Neutrophil (primary cell): ENCODE results near the gene ASB18.

ENCODE experiments used
- H3K27ac ChIP-seq: fragments of 200-600 bp; sonication (generic); 2 replicates; pipeline ENCODE4 v1.5.1; 2016; ENCODE audit warnings: mild to moderate bottlenecking, moderate library complexity
- H3K27me3 ChIP-seq: fragments of 200-600 bp; sonication (generic); 2 replicates; pipeline ENCODE4 v1.6.0; 2016; ENCODE audit warnings: mild to moderate bottlenecking
- H3K36me3 ChIP-seq: fragments of 200-600 bp; sonication (generic); 2 replicates; pipeline ENCODE4 v1.5.1; 2017
- H3K4me1 ChIP-seq, 2 experiments: fragments of 200-600 bp in 1 of 2; sonication (generic) in 1 of 2; 1 replicate in 1 of 2; 2 replicates in 1 of 2; pipeline versions ENCODE4 v1.5.1 to v1.6.1; 2013 to 2016; ENCODE audit warnings: low read depth in 1 of 2, low read length in 1 of 2, mild to moderate bottlenecking in 1 of 2, moderate library complexity in 1 of 2; ENCODE audit not compliant: control insufficient read depth in 1 of 2, insufficient read depth in 1 of 2
- H3K4me3 ChIP-seq, 2 experiments: fragments of 200-600 bp in 1 of 2; sonication (generic) in 1 of 2; 1 replicate in 1 of 2; 2 replicates in 1 of 2; pipeline ENCODE4 v1.5.1; 2013 to 2016; ENCODE audit warnings: low read depth in 1 of 2, low read length in 1 of 2, mild to moderate bottlenecking in 1 of 2, moderate library complexity in 1 of 2
- H3K9me3 ChIP-seq: fragments of 200-600 bp; sonication (generic); 2 replicates; pipeline ENCODE4 v1.5.1; 2016
- TF ChIP-seq, protein P1 (sequence below): fragments of 200-600 bp; sonication (generic); IDR thresholded peaks from 2 replicates; pipeline ENCODE4 v1.5.1; 2016; ENCODE audit warnings: antibody characterized with exemption

The ASB18 gene

GRCh38 chr2:236298924-236299475 lies 34.8 kb upstream of the ASB18 start:
- Histone ChIP-seq H3K4me1 (no peaks in the 10 kb centered on the region), H3K4me3 (no peak overlapping the region), H3K27me3 (no peaks in the 10 kb centered on the region), H3K27ac (no peak overlapping the region), H3K9me3 (no peaks in the 10 kb centered on the region), H3K36me3 (no peaks in the 10 kb centered on the region)
- TF ChIP-seq, protein P1, sequence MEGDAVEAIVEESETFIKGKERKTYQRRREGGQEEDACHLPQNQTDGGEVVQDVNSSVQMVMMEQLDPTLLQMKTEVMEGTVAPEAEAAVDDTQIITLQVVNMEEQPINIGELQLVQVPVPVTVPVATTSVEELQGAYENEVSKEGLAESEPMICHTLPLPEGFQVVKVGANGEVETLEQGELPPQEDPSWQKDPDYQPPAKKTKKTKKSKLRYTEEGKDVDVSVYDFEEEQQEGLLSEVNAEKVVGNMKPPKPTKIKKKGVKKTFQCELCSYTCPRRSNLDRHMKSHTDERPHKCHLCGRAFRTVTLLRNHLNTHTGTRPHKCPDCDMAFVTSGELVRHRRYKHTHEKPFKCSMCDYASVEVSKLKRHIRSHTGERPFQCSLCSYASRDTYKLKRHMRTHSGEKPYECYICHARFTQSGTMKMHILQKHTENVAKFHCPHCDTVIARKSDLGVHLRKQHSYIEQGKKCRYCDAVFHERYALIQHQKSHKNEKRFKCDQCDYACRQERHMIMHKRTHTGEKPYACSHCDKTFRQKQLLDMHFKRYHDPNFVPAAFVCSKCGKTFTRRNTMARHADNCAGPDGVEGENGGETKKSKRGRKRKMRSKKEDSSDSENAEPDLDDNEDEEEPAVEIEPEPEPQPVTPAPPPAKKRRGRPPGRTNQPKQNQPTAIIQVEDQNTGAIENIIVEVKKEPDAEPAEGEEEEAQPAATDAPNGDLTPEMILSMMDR = no peak

DNA sequence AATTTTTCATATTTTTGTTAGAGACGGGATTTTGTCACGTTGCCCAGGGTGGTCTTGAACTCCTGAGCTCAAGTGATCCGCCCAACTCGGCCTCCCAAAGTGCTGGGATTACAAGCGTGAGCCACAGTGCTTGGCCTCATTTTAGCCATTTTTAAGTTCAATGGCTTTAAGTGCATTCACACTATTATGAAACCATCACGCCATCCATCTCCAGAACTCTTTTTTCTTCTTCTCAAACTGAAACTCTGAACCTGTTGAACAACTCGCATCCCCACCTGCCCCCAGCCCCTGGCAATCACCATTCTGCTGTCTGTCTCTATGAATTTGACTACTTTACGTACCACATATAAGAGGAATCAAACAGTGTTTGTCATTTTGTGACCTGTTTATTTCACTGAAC lies 31.3 kb upstream of the ASB18 start:
- TF ChIP-seq, protein P1 = no peak
- no peaks in the 10 kb centered on the region for H3K4me1 ChIP-seq
- no peak overlapping the region for H3K4me3 ChIP-seq
- no peaks in the 10 kb centered on the region for H3K9me3 ChIP-seq
- H3K36me3 ChIP-seq = no peaks in the 10 kb centered on the region
- no peak overlapping the region for H3K27ac ChIP-seq
- no peaks in the 10 kb centered on the region for H3K27me3 ChIP-seq

DNA sequence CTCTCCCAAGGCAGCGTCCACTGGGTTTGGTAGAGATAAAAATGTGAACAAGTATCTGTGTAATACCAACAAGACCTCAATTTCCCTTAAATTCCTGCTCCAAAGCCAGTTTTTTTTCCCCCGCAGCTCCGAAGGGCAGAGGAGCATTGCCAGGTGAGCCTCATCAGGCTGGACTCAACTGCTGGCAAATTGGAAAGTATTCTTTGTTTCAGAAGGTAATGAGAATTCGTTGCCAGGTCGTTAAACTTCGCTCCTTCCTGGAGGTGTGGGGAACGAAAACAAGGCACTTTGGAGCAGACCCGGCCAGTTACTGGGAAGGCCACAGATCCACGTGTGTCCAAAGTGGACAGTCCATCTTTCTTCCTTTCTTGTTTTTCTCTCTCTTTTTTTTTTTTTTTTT lies 30.4 kb upstream of the ASB18 start:
- Histone ChIP-seq H3K4me1 (no peaks in the 10 kb centered on the region), H3K27me3 (no peaks in the 10 kb centered on the region), H3K27ac (no peak overlapping the region), H3K9me3 (no peaks in the 10 kb centered on the region), H3K36me3 (no peaks in the 10 kb centered on the region), H3K4me3 (no peak overlapping the region)
- TF ChIP-seq, protein P1 = no peak

DNA sequence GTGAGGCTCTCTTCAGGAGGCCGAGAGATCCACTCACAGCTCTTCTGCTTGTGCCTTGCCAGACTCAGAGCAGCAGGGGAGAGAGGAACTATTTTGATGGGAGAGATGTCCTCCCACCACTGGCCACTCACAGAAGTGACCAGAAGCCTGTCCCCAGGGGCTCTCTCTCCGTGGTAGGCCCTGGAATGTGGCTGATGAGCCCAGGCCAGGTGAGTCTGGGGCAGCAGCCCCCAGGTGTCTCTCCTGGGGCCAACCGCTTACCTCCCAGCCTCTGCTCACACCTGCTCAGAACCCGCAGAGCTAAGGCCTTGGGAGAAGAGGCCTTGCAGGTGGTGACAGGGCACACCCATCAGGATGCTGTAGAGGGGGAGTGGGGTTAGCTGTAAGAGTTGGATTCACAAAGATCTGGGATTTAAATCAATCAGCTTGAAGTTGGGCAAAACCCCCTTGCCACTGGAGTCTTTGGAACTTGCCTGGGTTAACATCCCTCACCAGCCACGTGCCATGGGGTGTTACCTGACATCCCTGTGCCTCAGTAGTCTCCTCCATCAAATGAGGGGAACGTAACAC lies 29.1 kb upstream of the ASB18 start:
- Histone ChIP-seq H3K27ac (no peak overlapping the region), H3K4me1 (no peaks in the 10 kb centered on the region), H3K9me3 (no peaks in the 10 kb centered on the region), H3K27me3 (no peaks in the 10 kb centered on the region), H3K4me3 (no peak overlapping the region), H3K36me3 (no peaks in the 10 kb centered on the region)
- TF ChIP-seq, protein P1 = no peak

- H3K4me3 ChIP-seq = no peak overlapping the region
- no peaks in the 10 kb centered on the region for H3K4me1 ChIP-seq
- no peaks in the 10 kb centered on the region for H3K36me3 ChIP-seq
- no peaks in the 10 kb centered on the region for H3K9me3 ChIP-seq
- TF ChIP-seq, protein P1 = no peak
- no peak overlapping the region for H3K27ac ChIP-seq
- H3K27me3 ChIP-seq = no peaks in the 10 kb centered on the region
Observed at GRCh38 chr2:236291911-236292310, 27.7 kb upstream of the ASB18 start.
